Stimulated activated CD8-positive, alpha-beta memory T cell treated with anti-CD3 and anti-CD28 coated beads, Interleukin-15, amount 100 ng/mL, for 1 hour (primary cell): ENCODE results near the gene UBE2L6.
"Not testable (repeated sequence)": the region's sequence is repeated elsewhere in the genome, so short reads cannot be mapped to it uniquely, and the experiment has no call there.

Experiments
- DNase-seq: peaks from one replicate; pipeline ENCODE4 v3.0.0-alpha.2; 2020; ENCODE audit warnings: low read depth

Gene UBE2L6

DNA sequence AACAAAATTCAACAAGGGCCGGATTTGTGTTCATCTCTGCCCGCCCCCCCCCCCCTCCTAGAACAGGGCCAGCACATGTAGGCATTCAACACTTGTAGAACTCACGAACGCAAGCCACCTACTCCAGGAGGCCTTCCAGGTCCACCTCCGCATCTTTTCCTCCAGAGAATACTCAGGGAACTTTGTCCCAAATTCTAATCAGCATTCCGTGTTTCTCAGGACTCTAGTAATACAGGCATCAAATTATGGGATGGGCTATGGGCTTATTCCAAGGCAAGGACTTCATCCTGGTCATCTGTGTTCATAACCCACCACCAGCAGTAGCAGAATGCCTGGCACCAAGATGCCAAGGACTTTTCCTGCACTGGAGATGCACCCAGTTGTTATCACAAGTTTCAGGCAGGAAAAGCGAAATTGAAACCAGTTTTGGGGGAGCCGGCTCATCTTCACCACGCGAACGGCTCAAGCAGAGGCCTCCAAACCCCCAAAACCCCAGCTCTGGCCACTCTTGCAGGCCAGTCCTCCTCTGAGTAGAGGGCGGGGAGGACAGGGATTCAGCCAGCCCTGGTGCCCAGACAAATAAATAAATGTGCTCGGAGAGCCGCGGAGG lies 462 bp downstream of the UBE2L6 start:
- no peak for DNase-seq

DNA sequence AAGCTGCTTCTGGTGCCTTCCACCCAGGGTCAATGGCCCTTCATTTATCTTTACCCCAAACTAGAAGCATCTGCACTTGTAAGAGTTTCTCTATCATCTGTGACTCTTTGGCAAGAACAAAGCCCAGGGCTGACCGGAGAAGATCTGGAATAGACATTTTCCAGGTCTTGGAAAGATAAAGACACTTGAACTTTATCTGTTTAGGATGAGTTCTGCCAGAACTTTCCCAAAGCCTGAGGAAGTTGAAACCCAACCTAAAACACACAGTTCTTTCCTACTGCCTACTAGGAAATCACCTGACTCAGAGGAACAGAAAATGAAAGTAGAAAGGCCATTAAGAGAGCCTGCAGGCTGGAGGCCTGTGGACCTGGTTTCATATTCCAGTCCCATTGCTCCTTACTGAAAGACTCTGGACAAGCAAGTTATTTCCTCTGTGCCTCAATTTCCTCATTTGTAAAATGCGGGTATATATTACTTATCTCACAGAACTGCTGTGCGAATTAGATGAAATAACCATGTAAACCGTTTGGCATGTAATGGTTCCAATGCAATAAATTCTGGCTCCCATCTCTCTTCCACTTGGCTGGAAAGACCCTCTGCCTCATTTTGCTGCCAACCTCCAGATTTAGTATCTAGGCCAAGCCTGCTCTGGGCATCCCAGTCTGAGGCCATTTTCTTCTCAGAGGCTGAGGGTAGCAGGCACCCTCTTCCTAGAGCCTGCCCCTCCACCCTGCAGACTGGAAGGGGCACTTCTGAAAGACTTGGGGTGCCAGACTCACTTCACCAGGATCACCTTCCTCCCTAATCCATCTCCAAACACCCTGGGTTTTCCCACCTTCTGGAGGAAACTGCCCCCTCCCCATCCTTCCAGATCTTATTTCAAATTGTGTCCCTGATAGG lies 1.2 kb downstream of the UBE2L6 start:
- DNase-seq, result no peak

DNA sequence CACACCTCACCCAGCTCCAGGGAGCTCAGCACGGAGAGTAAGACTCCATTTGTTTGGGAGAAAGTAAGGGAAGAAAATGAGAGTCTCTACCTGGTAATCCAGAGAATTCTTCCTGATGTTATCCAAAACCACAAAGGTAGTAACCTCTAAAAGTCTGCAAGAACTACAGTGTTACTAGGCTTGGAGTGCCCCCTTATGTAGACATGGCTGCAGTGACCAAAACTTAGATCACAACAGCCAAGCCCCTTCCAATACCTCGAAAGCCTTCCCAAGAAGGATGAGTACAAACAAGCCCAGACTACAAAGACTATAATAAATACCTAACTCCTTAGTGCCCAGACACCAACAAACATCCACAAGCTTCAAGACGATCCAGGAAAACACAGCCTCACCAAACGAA lies 4.9 kb downstream of the UBE2L6 start:
- DNase-seq, result no peak

DNA sequence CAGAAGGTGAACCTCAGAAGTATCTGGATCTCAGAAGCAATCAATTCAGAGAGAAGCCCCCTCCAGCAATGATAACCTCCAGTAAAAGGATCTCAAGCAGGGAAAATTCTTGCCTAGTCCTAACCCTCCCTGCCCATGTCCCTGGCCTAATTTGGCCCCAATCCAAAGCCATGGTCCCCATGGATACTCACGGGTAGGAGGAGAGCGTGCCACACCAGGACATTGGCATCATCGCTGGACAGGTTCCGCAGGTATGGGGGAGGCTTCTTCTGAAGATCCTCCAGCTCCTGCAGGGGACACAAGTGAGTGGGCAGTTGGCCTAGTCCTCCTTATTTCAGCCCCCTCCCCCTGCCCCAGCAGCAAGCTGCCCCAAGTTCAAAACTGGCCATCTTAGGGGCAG lies 7.3 kb downstream of the UBE2L6 start:
- no peak for DNase-seq

DNA sequence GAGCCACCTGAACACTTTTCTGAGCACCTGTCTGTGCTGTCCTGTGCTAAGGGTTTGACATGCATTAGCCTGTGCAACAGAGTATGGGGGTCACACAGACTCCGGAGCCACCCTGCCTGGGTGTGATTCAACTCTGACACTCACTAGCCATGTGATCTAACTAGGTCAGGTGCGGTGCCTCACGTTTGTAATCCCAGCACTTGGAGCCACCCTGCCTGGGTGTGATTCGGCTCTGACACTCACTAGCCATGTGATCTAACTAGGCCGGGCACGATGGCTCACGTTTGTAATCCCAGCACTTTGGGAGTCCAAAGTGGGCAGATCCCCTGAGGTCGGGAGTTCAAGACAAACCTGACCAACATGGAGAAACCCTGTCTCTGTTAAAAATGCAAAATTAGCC lies 11.4 kb downstream of the UBE2L6 start:
- DNase-seq, result no peak

DNA sequence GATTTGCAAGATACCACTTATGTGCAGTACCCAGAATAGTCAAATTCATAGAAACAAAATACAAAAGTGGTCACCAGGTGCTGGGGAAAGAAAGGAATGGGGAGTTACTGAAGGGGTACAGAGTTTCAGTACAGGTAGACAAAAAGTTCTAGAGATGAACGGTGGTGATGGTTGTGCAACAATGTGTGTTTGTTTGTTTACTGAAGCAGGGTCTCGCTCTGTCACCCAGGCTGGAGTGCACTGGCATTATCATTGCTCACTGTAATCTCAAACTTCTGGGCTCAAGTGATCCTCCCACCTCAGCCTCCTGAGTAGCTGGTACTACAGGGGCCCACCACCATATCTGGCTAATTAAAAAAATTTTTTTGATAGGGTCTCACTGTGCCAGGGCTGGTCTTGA lies 12.1 kb downstream of the UBE2L6 start:
- no peak for DNase-seq

DNA sequence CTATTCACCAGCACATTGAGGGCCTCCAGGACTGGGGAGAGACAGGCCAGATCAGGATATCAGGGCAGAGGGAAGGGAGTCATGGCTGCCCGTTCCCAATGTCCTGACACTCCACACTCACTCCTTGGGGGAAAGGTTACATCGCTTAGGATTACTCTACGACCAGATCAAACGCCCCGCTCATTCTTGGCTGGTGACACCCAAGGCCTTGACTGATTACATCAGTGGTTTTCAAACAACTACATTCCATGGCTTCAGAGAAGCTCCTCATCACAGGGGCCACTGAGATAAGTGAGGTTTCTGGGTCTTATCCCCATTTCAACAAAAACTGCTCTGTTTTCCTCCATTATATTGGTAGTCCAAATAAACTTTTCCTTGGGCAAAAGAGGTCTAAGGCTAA lies 15.0 kb downstream of the UBE2L6 start:
- no peak for DNase-seq

DNA sequence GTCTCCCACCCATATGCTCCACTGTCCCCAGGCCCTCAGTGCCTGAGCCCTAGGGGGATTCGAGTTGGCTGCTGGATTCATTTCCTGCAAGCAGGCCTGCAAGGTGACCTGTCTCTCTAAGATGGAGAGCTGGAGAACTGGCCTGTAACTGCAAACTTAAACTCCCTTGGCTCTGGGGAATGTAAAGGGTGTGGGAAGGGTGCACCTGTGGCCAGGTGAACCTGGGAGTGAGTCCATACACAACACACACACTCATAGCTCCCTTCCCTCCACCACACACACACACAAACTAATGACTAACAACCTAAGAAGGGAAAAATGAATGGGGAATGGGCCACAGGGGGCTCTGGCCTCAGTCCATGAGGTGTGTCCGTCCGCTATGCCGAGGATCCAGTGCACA lies 15.5 kb downstream of the UBE2L6 start:
- no peak for DNase-seq

DNA sequence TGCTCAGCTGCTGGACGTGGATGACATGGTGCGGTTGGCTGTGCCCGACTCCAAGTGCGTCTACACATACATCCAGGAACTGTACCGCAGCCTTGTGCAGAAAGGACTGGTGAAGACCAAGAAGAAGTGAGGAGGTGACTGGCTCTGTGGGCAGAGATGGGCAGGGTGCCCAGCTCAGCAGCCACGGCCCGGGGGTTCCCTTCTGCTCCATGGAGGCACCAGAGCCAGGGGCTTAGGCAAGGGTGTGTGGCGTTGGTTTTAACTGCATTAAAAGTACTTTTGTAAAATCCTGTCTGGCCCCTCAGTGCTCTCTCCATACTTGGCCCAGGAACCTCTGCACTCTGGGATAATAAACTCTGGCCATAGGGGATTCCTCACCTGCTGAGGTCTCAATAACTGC lies 17.5 kb downstream of the UBE2L6 start:
- DNase-seq, result no peak

DNA sequence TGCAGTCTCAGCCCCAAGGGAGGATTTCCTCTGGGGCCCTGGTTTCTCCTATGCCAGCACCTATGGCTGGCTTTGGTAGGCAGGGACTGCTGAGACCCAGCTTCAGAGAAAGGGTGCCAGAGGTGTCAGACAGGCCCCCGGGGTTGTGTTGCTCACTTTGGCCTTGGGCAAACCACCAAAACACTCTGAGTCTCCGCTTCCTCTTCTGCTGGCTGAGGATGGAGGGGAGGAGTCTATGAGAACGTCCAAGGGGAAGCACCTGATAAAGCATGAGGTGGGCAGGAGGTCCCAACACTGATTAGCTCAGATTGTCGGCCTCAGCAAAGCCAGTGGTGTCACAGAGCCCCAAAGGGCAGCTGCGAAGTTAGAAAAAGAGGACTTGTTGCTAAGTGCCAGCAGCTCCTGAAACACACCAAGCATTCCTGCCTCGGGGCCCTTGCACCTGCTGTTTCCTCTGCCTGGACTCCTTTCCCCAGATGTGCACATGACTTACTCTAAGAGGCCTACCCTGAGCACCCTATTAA lies 19.6 kb downstream of the UBE2L6 start:
- DNase-seq, result no peak

DNA sequence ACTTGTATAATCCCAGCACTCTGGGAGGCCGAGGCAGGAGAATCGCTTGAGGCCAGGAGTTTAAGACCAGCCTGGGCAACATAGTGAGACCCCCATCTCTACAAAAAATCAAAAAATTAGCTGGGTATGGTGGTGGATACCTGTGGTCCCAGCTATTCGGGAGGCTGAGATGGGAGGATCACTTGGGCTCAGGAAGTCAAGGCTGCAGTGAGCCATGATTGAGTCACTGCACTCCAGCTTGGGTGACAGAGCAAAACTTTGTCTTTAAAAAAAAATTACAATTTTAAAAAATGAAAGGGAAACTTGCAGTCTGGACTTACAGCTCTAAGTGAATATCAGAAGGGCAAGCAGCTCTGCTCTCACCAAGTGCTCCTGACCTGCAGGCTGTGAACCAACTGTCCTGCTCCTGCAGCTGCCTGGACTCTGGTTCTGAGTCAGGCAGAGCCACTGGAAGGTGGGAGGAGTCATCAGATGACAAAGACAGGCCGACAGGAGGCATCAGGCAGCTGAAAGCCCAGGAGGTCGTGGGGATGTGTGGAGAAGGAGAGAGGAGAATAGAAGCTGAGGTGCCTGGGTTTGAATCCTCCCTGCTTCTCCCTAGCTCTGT lies 20.5 kb downstream of the UBE2L6 start:
- no peak for DNase-seq

DNA sequence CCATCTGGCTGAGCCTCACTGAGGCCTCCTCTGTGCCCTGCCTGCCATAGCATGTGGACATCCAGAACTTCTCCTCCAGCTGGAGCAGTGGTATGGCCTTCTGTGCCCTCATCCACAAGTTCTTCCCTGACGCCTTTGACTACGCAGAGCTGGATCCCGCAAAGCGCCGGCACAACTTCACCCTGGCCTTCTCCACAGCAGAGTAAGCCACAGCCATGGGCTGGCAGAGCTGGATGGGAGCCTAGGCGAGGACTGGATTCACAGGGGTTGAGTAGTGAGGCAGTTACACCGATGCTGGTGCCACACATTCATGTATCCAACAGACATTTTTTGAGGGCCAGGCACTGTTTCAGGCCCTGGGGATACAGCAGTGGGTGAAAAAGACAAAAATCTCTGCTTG lies 21.0 kb downstream of the UBE2L6 start:
- no peak for DNase-seq

DNA sequence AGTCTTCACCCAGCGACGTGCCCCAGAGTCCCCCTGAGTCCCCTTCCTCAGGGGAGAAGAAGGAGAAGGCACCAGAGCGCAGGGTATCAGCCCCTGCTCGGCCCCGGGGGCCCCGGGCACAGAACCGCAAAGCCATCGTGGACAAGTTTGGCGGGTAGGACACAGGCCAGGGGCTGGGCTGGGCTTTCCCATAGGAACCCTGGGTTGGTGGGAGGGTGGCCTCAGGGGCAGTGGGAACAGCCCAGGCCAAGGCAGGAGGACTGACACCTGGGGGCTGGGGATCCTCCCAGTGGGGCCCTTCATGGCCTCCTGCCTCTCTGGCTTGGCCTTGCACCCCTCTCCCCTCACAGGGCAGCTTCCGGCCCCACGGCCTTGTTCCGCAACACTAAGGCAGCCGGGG lies 21.6 kb downstream of the UBE2L6 start:
- no peak for DNase-seq

DNA sequence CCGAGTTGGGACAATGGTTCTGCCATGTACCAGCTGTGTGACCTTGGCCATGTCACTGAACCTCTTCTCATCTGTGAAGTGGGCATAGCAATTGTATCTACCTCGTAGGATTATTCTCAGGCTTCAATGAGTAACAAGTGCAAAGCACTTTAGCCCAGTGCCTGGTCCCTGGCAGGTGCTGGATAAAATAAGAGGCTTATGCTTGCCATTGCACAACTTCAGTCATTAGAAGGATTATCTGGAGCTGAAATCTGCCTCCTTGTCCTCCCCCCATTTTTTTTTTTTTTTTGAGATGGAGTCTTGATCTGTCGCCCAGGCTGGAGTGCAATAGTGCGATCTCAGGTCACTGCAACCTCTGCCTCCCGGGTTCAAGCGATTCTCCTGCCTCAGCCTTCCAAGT lies 22.9 kb downstream of the UBE2L6 start:
- DNase-seq, result no peak

DNA sequence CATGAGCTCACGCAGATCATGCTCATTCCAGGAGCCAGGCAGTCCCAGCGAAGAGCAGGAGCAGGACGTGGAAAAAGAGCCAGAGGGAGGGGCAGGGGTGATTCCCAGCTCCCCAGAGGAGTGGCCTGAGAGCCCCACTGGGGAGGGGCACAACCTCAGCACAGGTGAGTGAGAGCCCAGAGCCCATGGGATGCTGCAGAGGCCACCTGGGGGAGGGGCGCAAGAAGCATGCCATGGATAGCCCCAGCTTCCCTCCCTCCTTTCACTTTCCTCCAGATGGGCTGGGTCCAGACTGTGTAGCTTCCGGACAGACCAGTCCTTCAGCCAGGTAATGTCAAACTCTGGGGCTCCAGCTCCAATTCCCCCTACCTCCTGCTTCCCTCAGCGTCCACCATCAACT lies 23.9 kb downstream of the UBE2L6 start:
- DNase-seq, result no peak

DNA sequence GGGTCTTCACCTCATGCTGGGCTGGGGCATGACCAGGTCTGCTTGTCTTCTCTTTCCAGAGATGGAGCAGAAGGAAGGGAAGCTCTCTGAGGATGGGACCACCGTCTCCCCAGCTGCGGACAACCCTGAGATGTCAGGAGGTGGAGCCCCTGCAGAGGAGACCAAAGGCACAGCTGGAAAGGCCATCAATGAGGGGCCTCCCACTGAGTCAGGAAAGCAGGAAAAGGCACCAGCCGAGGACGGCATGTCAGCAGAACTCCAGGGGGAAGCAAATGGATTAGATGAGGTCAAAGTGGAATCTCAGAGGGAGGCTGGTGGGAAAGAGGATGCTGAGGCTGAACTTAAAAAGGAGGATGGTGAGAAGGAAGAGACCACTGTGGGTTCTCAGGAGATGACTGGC lies 24.9 kb downstream of the UBE2L6 start:
- DNase-seq, result no peak

DNA sequence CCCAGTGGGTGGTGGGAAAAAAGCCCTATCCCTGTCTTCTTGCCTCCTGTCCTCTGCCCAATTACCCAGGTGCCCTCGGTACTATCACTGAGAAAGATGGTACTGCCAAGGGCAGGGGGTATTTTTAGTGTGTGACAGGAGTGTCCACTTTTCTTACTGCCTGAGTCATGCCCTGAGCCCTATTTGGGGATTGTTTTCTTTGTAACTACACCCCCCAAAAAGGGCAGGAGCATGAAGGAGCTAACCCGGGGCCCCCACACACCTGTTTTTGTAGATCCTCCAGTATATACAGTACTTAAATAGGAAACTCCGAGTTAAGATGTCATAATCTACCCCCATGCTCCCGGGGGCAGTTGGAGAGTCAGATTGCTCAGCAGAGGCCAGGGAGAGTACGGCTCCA lies 26.3 kb downstream of the UBE2L6 start:
- no peak for DNase-seq

DNA sequence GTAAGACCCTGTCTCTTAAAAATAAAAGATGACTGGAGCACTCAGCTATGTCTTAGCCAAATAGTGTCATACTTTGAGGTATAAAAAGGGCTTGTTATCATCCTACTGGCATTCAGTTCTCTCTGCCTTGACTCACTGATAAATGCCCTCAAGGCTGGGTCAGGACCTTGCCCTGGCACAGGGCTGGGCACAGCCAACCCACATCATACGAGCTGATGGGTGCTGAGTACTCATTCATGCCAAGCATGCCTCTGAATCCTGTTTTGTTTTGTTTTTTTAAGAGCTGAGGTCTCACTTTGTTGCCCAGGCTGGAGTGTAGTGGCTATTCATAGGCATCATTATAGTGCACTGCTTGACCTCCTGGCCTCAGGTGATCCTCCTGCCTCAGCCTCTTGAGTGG lies 28.1 kb downstream of the UBE2L6 start:
- DNase-seq, result no peak

DNA sequence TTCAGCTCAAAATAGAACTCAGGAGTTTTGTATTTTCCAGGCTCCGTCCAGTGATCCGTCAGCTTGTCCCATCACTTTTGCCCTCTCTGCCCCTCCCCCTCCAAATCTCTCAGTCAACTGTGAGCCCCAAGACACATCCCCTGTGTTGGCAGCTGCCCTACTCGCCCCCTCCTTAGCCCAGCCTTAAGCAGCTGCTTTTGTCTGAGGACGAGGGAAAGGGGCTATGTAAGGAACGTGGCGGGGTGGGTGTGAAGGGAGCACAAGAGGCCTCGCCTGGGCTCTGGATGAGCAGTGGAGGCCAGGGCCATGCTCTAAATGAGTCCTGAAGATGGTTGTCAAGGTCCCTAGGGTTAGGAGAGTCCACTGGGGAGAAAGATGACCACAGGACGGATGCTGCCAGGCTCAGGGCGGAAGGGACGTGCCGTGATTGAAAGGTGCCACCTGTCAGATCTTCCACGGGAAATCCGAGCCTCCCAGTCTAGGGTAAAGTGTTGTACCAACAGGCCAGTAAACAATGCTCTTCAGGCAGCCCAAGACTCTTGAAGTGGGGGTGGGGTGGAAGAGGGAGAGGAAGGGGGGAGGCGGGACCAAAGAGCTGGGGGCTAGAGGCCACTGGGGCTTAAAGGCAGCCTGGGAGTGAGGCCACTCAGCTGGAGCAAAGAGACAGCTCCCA lies 30.4 kb downstream of the UBE2L6 start, which contains the start of gene SMTNL1:
TSS of gene SMTNL1 (plus strand) at position 649 of the 673 bp plus-strand sequence. CDS start 5,048 bp downstream, outside the sequence.
- no peak for DNase-seq

DNA sequence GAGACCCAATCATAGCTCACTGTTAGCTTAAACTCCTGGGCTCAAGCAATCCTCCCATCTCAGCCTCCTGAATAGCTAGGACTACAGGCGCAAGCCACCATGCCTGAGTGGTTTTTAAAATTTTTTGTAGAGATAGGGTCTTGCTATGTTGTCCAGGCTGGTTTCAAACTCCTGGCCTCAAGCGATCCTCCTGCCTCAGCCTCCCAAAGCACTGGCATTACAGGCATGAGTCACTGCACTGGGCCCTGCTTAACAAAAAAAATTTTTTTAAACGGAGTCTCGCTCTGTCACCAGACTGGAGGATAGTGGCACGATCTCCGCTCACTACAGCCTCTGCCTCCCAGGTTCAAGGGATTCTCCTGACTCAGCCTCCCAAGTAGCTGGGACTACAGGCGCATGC lies 33.0 kb downstream of the UBE2L6 start:
- DNase-seq, result not testable (repeated sequence)

DNA sequence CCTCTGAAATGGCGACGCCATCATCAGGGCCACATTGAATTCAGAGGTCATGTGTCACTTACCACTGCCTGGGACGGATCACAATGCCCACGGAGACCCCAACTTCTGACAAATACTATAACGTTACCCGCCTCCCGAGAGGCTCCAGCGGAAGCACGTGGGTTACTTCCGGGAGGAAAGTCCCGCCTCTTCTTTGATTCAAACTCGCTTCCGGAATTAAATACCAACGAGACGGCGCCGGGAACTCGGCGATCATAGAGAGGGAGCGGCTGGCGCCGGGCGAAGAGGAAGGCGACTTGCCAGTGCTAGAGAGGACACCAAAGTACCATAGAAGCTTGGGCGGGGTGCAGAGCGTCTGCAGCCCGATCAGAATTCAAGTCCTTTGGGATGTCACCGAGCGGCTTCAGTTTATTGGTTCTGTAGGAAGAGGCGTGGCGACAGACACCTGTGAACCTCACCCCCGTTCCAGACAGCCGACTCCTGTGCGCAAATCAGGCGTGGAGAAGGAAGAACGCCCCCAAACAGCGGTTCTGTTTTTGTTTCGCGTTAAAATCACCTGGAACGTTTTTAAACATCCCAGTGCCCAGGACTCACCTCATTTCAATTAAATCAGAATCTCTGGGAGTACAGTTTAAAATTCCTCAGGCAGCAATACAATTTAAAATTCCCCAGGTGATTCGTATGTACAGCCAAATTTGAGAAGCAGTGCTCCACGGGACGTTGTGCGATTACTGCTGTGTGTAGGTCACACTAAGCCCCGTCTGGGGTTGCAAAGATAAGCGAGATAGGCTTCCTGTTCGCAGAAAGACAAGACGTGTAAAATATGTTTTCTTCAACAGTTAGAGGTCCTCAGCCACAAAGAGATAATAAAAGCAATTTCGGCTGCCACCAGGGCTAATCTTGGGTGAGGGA lies 36.6 kb downstream of the UBE2L6 start, which contains the start of gene TIMM10:
TSS of gene TIMM10 (minus strand) at position 159 of the 912 bp plus-strand sequence. CDS start 565 bp downstream, outside the sequence.
- peak; percentile 81 for DNase-seq
